HepG2 (cell line): Measurements from ENCODE around the gene JMY. TPM values are rescaled to one million over a fixed set of nuclear protein-coding genes. Genes with fewer than 3 reads are reported as not detected.

Experiments
- BCL3 ChIP-seq: sonication (generic); formaldehyde crosslinking; IDR thresholded peaks from 2 replicates; pipeline ENCODE4 v1.5.1; 2020; ENCODE audit warnings: mild to moderate bottlenecking, missing genetic modification reagents, moderate library complexity
- CBX2 ChIP-seq, 2 experiments: fragments of 200-600 bp in 1 of 2; sonication (generic); formaldehyde crosslinking in 1 of 2; IDR thresholded peaks; 2 replicates each; pipeline versions ENCODE4 v1.7.0 to v1.8.1; 2018 to 2022; ENCODE audit warnings: low read depth in 2 of 2, low read length in 1 of 2, mild to moderate bottlenecking in 1 of 2, missing genetic modification reagents in 1 of 2
- EP300 ChIP-seq, 3 experiments: sonication (generic) in 1 of 3; formaldehyde crosslinking in 1 of 3; IDR thresholded peaks; 2 replicates each; pipeline versions ENCODE4 v1.5.1 to v1.6.1; 2011 to 2020; ENCODE audit warnings: low read depth in 2 of 3, low read length in 2 of 3, borderline replicate concordance in 1 of 3, improper control_type of control experiment in 1 of 3, mild to moderate bottlenecking in 1 of 3, missing genetic modification reagents in 1 of 3, moderate library complexity in 1 of 3
- FOXK2 ChIP-seq: fragments of 450-650 bp; IDR thresholded peaks from 2 replicates; pipeline ENCODE4 v1.6.1; 2016
- REL ChIP-seq: sonication (generic); formaldehyde crosslinking; conservative IDR thresholded peaks from 2 replicates; pipeline ENCODE4 v1.8.0; 2022; ENCODE audit warnings: mild to moderate bottlenecking, missing genetic modification reagents, moderate library complexity
- SIX1 ChIP-seq: sonication (generic); formaldehyde crosslinking; IDR thresholded peaks from 2 replicates; pipeline ENCODE4 v1.4.0; 2020; ENCODE audit warnings: missing genetic modification reagents, borderline replicate concordance
- SMYD3 ChIP-seq: sonication (generic); formaldehyde crosslinking; IDR thresholded peaks from 2 replicates; pipeline ENCODE4 v1.8.1; 2023; ENCODE audit warnings: mild to moderate bottlenecking, missing genetic modification reagents
- THAP9 ChIP-seq: sonication (generic); formaldehyde crosslinking; IDR thresholded peaks from 2 replicates; pipeline ENCODE4; 2020; ENCODE audit warnings: missing genetic modification reagents, mild to moderate bottlenecking, borderline replicate concordance
- ZNF253 ChIP-seq: sonication (generic); formaldehyde crosslinking; IDR thresholded peaks from 2 replicates; pipeline ENCODE4 v1.8.0; 2022; ENCODE audit warnings: mild to moderate bottlenecking, missing genetic modification reagents, borderline replicate concordance
- ZNF318 ChIP-seq: sonication (generic); formaldehyde crosslinking; IDR thresholded peaks from 2 replicates; pipeline ENCODE4 v1.4.0; 2020; ENCODE audit warnings: mild to moderate bottlenecking, missing genetic modification reagents
- ZNF75D ChIP-seq: sonication (generic); formaldehyde crosslinking; IDR thresholded peaks from 2 replicates; pipeline ENCODE4 v1.8.1; 2023; ENCODE audit warnings: missing genetic modification reagents, mild to moderate bottlenecking, borderline replicate concordance
- polyA plus RNA-seq, 8 experiments: library from polyadenylated mRNA; depleted of rRNA in 3 of 8; stranded (reverse) in 7 of 8; unstranded in 1 of 8; fragments of >200 nt; fragmentation: Illumina TruSeq in 4 of 8; extraction: Trizol in 4 of 8; gene quantifications; 2 replicates each; pipeline versions ENCODE4 v1.2.1 to v1.2.3, GENCODE V29; 2011 to 2016; ENCODE audit warnings: low read depth in 4 of 8, missing spikeins in 1 of 8, mixed read lengths in 1 of 8; ENCODE audit not compliant: insufficient read depth in 1 of 8
- total RNA-seq, 5 experiments: library from RNA; depleted of rRNA; stranded (reverse); fragments of >200 nt; fragmentation: Illumina TruSeq; extraction: Trizol; gene quantifications; 2 replicates each; pipeline ENCODE4 v1.2.3, GENCODE V29; 2016; ENCODE audit warnings: low read depth in 1 of 5
- TF ChIP-seq, protein P1 (sequence below): sonication (generic); formaldehyde crosslinking; IDR thresholded peaks from 2 replicates; pipeline ENCODE4 v1.5.0; 2020; ENCODE audit warnings: missing genetic modification reagents
- TF ChIP-seq, protein P2 (sequence below): conservative IDR thresholded peaks from 2 replicates; pipeline ENCODE4 v1.6.1; 2018; ENCODE audit warnings: missing genetic modification reagents

JMY gene
- total and polyA plus RNA-seq, 2 of the 13 experiments (the other 11 are each of a cell fraction or from before 2014, with no cell fraction given): 4.0 to 4.2 TPM

- TF ChIP-seq EP300 (IDR thresholded peaks at IDR 0.05; ENCODE audit: low read depth in 2 of 2, low read length in 2 of 2) (no peak), EP300 (CRISPR knock-in tag; IDR thresholded peaks at IDR 0.05; ENCODE audit: borderline replicate concordance) (no peak), THAP9 (no peak), CBX2 (IDR thresholded peaks at IDR 0.05; ENCODE audit: low read depth, low read length) (no peak), CBX2 (CRISPR knock-in tag; IDR thresholded peaks at IDR 0.05; ENCODE audit: low read depth) (no peak), ZNF253 (CRISPR knock-in tag) (no peak), ZNF75D (CRISPR knock-in tag) (no peak), REL (CRISPR knock-in tag) (0 out of 2 replicates have a peak, but pooled peaks have one; percentile 45), BCL3 (CRISPR knock-in tag) (0 out of 2 replicates have a peak, but pooled peaks have one; percentile 0), SIX1 (CRISPR knock-in tag) (no peak), ZNF318 (CRISPR knock-in tag) (no peak), FOXK2 (no peak), SMYD3 (CRISPR knock-in tag) (no peak)
- TF ChIP-seq, protein P1, sequence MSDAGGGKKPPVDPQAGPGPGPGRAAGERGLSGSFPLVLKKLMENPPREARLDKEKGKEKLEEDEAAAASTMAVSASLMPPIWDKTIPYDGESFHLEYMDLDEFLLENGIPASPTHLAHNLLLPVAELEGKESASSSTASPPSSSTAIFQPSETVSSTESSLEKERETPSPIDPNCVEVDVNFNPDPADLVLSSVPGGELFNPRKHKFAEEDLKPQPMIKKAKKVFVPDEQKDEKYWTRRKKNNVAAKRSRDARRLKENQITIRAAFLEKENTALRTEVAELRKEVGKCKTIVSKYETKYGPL (CRISPR knock-in tag): no peak
- TF ChIP-seq, protein P2, sequence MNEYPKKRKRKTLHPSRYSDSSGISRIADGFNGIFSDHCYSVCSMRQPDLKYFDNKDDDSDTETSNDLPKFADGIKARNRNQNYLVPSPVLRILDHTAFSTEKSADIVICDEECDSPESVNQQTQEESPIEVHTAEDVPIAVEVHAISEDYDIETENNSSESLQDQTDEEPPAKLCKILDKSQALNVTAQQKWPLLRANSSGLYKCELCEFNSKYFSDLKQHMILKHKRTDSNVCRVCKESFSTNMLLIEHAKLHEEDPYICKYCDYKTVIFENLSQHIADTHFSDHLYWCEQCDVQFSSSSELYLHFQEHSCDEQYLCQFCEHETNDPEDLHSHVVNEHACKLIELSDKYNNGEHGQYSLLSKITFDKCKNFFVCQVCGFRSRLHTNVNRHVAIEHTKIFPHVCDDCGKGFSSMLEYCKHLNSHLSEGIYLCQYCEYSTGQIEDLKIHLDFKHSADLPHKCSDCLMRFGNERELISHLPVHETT (CRISPR knock-in tag): 0 out of 2 replicates have a peak, but pooled peaks have one; percentile 49
These were observed 535 bp downstream of the JMY start (continued) for GRCh38 chr5:79236362-79236969.
